Neural cell (in vitro differentiated cells): ENCODE results near the gene SDC4. TPM values are rescaled to one million over a fixed set of nuclear protein-coding genes. Genes with fewer than 3 reads are reported as not detected.

Experiments used
- H2AFZ ChIP-seq: fragments of 200-600, 300-800 bp; sonication (generic), shearing (Covaris generic); 2 replicates; pipeline ENCODE4 v1.6.0; 2014; ENCODE audit warnings: low read depth, mild to moderate bottlenecking, antibody characterized with exemption, low read length, moderate library complexity
- H3F3A ChIP-seq: fragments of 200-600 bp; shearing (Covaris generic); 2 replicates; pipeline ENCODE4 v1.6.1; 2016; ENCODE audit warnings: mild to moderate bottlenecking, moderate library complexity, mixed read lengths, antibody characterized with exemption, low read length; ENCODE audit not compliant: insufficient read depth, poor library complexity, severe bottlenecking
- H3K27ac ChIP-seq: fragments of 200-600, 300-800 bp; sonication (generic), shearing (Covaris generic); 2 replicates; pipeline ENCODE4 v1.5.1; 2014; ENCODE audit warnings: mild to moderate bottlenecking, low read length, moderate library complexity
- H3K27me3 ChIP-seq: fragments of 300-800, 200-600 bp; sonication (generic), shearing (Covaris generic); 2 replicates; pipeline ENCODE4 v1.6.0; 2014; ENCODE audit warnings: mild to moderate bottlenecking, low read depth, low read length, moderate library complexity; ENCODE audit not compliant: insufficient read depth
- H3K36me3 ChIP-seq: fragments of 300-800, 200-600 bp; sonication (generic), shearing (Covaris generic); 2 replicates; pipeline ENCODE4 v1.5.1; 2014; ENCODE audit warnings: mild to moderate bottlenecking, antibody characterized with exemption, low read length, moderate library complexity; ENCODE audit not compliant: insufficient read depth
- H3K4me2 ChIP-seq: fragments of 300-800, 200-600 bp; sonication (generic), shearing (Covaris generic); 2 replicates; pipeline ENCODE4 v1.6.0; 2014; ENCODE audit warnings: mild to moderate bottlenecking, low read length
- H3K4me3 ChIP-seq: fragments of 300-800, 200-600 bp; sonication (generic), shearing (Covaris generic); 2 replicates; pipeline ENCODE4 v1.5.1; 2014; ENCODE audit warnings: mild to moderate bottlenecking, low read length, moderate library complexity
- H3K79me2 ChIP-seq: fragments of 200-600 bp; shearing (Covaris generic); replicated peaks from 2 replicates; pipeline ENCODE4 v1.6.0; 2014; ENCODE audit warnings: mild to moderate bottlenecking, low read length, moderate library complexity; ENCODE audit not compliant: insufficient read depth
- H3K9ac ChIP-seq: fragments of 300-800, 200-600 bp; sonication (generic), shearing (Covaris generic); 2 replicates; pipeline ENCODE4 v1.6.1; 2016; ENCODE audit warnings: mild to moderate bottlenecking, low read length, mixed read lengths
- H3K9me2 ChIP-seq: fragments of 200-600 bp; shearing (Covaris generic); 2 replicates; pipeline ENCODE4 v1.6.1; 2016; ENCODE audit warnings: mild to moderate bottlenecking, low read length, mixed read lengths; ENCODE audit not compliant: insufficient read depth
- H3K9me3 ChIP-seq: fragments of 200-600, 300-800 bp; sonication (generic), shearing (Covaris generic); 2 replicates; pipeline ENCODE4 v1.6.1; 2016; ENCODE audit warnings: mild to moderate bottlenecking, mixed run types, low read length, moderate library complexity, mixed read lengths
- H4K20me1 ChIP-seq: fragments of 200-600 bp; shearing (Covaris generic); 2 replicates; pipeline ENCODE4 v1.6.1; 2016; ENCODE audit warnings: mild to moderate bottlenecking, mixed run types; ENCODE audit not compliant: insufficient read depth
- EP300 ChIP-seq: fragments of 450-650 bp; conservative IDR thresholded peaks from 2 replicates; pipeline ENCODE4 v1.6.1; 2014; ENCODE audit warnings: antibody characterized with exemption, mild to moderate bottlenecking, moderate library complexity; ENCODE audit not compliant: poor library complexity, severe bottlenecking
- EZH2 ChIP-seq: fragments of 200-600, 300-800 bp; shearing (Covaris generic), sonication (generic); IDR thresholded peaks from 2 replicates; pipeline ENCODE4 v1.6.1; 2014; ENCODE audit warnings: antibody characterized with exemption, low read length, borderline replicate concordance, mild to moderate bottlenecking; ENCODE audit not compliant: insufficient read depth, poor library complexity, severe bottlenecking
- MXI1 ChIP-seq: fragments of 450-650 bp; conservative IDR thresholded peaks from 2 replicates; pipeline ENCODE4 v1.6.1; 2014; ENCODE audit warnings: antibody characterized with exemption, mild to moderate bottlenecking; ENCODE audit not compliant: poor library complexity, severe bottlenecking
- POLR2AphosphoS5 ChIP-seq: IDR thresholded peaks from 2 replicates; pipeline ENCODE4 v1.6.1; 2012
- RAD21 ChIP-seq: fragments of 450-650 bp; conservative IDR thresholded peaks from 2 replicates; pipeline ENCODE4 v1.6.1; 2014; ENCODE audit warnings: antibody characterized with exemption, mild to moderate bottlenecking, moderate library complexity
- SMC3 ChIP-seq: fragments of 450-650 bp; conservative IDR thresholded peaks from 2 replicates; pipeline ENCODE4 v1.6.1; 2014; ENCODE audit warnings: antibody characterized with exemption, mild to moderate bottlenecking, moderate library complexity; ENCODE audit not compliant: poor library complexity
- TAF1 ChIP-seq: IDR thresholded peaks from 2 replicates; pipeline ENCODE4 v1.6.1; 2012; ENCODE audit warnings: low read depth
- polyA plus RNA-seq: library from polyadenylated mRNA; depleted of rRNA; stranded (reverse); fragments of >200 nt; gene quantifications from 2 replicates; pipeline ENCODE4 v1.2.3, GENCODE V29; 2014
- TF ChIP-seq, protein P1 (sequence below): fragments of 450-650 bp; IDR thresholded peaks from 2 replicates; pipeline ENCODE4 v1.5.1; 2014; ENCODE audit warnings: antibody characterized with exemption, mild to moderate bottlenecking, moderate library complexity; ENCODE audit not compliant: poor library complexity, severe bottlenecking
- TF ChIP-seq, protein P2 (sequence below): IDR thresholded peaks from 2 replicates; pipeline ENCODE4 v1.6.1; 2012; ENCODE audit warnings: borderline replicate concordance

Gene SDC4
- polyA plus RNA-seq, 1 donor from 2014 or later = not detected

DNA sequence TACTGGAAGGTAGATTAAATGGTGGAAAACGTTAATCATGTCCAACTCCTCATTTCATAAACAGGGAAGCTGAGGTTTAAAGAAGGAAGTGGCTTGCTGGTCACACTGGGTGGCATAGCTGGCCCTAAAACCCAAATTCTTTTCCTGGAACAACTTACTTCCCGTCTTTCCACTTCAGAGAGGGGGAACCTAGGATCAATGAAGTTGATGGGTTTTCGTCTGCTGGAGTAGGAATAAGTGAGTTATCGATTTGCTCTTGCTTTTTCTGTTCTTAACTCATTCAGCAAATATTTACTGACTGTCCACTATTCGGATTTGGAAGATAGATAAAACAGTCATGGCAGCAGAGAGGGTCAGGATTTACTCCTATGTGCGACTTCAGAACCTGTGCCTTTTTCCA, 13.6 kb upstream of the SDC4 start:
- Histone ChIP-seq H3K27ac (no peak overlapping the region), H3K4me3 (no peak overlapping the region)

DNA sequence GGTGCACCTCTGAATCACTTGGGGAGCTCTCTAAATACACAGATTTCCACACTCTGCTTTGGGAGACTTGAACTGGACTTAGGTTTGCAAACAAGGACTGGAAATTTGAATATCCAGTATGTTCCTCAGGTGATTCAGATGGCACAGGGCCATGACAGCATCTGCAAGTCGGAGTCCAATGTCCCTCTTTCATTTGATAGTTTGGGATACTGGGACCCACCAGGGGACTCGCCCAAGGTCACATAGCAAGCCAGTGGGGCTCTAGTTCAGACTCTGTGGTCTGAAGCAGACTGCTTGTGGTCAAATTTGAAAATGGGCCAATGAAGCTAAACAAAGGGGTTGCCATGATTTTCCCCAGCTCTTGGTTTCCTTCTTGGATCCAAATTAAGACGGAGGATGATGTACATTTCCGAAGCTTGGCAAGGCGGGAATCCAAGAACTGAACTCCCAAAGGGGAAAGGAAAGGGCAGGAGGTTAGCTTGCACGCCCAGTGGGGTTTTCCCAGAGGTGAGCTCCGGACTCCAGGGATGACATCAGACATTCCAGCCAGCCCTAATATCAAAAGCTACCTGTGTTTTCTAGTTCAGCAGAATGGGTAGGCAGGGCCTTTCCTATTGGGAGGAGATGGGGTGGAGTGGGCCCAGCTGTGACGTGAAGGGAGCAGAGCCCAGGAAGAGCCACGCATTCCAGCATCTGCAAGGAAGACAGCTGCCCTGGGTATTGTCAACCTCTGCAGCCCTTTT, 11.4 kb upstream of the SDC4 start:
- Histone ChIP-seq H3K9ac (no peak overlapping the region), H3F3A (no peaks in the 10 kb centered on the region), H3K79me2 (peaks cover 11% of the 10 kb centered on the region), H3K4me2 (no peak overlapping the region), H4K20me1 (no peaks in the 10 kb centered on the region), H2AFZ (no peak overlapping the region), H3K27me3 (no peaks in the 10 kb centered on the region), H3K9me3 (no peaks in the 10 kb centered on the region), H3K27ac (no peak overlapping the region), H3K4me3 (no peak overlapping the region), H3K9me2 (no peaks in the 10 kb centered on the region), H3K36me3 (no peaks in the 10 kb centered on the region)
- TF ChIP-seq RAD21 (no peak), MXI1 (no peak), SMC3 (no peak), EP300 (no peak), POLR2AphosphoS5 (no peak), EZH2 (no peak), TAF1 (no peak)
- TF ChIP-seq, protein P1, sequence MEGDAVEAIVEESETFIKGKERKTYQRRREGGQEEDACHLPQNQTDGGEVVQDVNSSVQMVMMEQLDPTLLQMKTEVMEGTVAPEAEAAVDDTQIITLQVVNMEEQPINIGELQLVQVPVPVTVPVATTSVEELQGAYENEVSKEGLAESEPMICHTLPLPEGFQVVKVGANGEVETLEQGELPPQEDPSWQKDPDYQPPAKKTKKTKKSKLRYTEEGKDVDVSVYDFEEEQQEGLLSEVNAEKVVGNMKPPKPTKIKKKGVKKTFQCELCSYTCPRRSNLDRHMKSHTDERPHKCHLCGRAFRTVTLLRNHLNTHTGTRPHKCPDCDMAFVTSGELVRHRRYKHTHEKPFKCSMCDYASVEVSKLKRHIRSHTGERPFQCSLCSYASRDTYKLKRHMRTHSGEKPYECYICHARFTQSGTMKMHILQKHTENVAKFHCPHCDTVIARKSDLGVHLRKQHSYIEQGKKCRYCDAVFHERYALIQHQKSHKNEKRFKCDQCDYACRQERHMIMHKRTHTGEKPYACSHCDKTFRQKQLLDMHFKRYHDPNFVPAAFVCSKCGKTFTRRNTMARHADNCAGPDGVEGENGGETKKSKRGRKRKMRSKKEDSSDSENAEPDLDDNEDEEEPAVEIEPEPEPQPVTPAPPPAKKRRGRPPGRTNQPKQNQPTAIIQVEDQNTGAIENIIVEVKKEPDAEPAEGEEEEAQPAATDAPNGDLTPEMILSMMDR = no peak
- TF ChIP-seq, protein P2, sequence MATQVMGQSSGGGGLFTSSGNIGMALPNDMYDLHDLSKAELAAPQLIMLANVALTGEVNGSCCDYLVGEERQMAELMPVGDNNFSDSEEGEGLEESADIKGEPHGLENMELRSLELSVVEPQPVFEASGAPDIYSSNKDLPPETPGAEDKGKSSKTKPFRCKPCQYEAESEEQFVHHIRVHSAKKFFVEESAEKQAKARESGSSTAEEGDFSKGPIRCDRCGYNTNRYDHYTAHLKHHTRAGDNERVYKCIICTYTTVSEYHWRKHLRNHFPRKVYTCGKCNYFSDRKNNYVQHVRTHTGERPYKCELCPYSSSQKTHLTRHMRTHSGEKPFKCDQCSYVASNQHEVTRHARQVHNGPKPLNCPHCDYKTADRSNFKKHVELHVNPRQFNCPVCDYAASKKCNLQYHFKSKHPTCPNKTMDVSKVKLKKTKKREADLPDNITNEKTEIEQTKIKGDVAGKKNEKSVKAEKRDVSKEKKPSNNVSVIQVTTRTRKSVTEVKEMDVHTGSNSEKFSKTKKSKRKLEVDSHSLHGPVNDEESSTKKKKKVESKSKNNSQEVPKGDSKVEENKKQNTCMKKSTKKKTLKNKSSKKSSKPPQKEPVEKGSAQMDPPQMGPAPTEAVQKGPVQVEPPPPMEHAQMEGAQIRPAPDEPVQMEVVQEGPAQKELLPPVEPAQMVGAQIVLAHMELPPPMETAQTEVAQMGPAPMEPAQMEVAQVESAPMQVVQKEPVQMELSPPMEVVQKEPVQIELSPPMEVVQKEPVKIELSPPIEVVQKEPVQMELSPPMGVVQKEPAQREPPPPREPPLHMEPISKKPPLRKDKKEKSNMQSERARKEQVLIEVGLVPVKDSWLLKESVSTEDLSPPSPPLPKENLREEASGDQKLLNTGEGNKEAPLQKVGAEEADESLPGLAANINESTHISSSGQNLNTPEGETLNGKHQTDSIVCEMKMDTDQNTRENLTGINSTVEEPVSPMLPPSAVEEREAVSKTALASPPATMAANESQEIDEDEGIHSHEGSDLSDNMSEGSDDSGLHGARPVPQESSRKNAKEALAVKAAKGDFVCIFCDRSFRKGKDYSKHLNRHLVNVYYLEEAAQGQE = no peak

More for the DNA sequence above, 13.6 kb upstream of the SDC4 start:
- H3K4me2 ChIP-seq = no peak overlapping the region
- H3K79me2 ChIP-seq = peaks cover 28% of the 10 kb centered on the region
- H3K9me2 ChIP-seq = no peaks in the 10 kb centered on the region
- no peaks in the 10 kb centered on the region for H3K27me3 ChIP-seq
- H3F3A ChIP-seq = no peaks in the 10 kb centered on the region
- no peaks in the 10 kb centered on the region for H4K20me1 ChIP-seq
- no peak overlapping the region for H3K9ac ChIP-seq
- TF ChIP-seq POLR2AphosphoS5 = no peak
- TF ChIP-seq MXI1 = no peak
- no peak for TF ChIP-seq SMC3
- TF ChIP-seq, protein P2 = no peak
- no peak for TF ChIP-seq EP300
- TF ChIP-seq, protein P1 = no peak
- TF ChIP-seq TAF1 = no peak
- no peak for TF ChIP-seq EZH2
- H3K36me3 ChIP-seq = no peaks in the 10 kb centered on the region
- no peaks in the 10 kb centered on the region for H3K9me3 ChIP-seq
- H2AFZ ChIP-seq = no peak overlapping the region
